Stomach (tissue), 4 donors: ENCODE measurements around the gene LTB4R2.

Experiments used
- EP300 ChIP-seq: sonication (generic); formaldehyde crosslinking; IDR thresholded peaks from one replicate; pipeline ENCODE4 v1.6.1; 2017; ENCODE audit warnings: antibody characterized with exemption
- POLR2A ChIP-seq, 4 donors: fragments of 450-650 bp; IDR thresholded peaks; one replicate each; pipeline ENCODE4 v1.6.1; 2016; ENCODE audit warnings: antibody characterized with exemption in 4 of 4, control low read depth in 2 of 4, mild to moderate bottlenecking in 1 of 4, moderate library complexity in 1 of 4
- POLR2AphosphoS5 ChIP-seq, 3 donors: sonication (generic); formaldehyde crosslinking; IDR thresholded peaks; one replicate each; pipeline ENCODE4 v1.6.1; 2016; ENCODE audit warnings: antibody characterized with exemption in 3 of 3
- TF ChIP-seq, protein P1 (sequence below), 7 experiments: fragments of 450-650 bp in 4 of 7; fragments of 200-600 bp in 3 of 7; sonication (generic) in 3 of 7; IDR thresholded peaks; one replicate each; pipeline ENCODE4 v1.5.1; 2016 to 2019; ENCODE audit warnings: antibody characterized with exemption in 7 of 7, control low read depth in 2 of 7, mild to moderate bottlenecking in 1 of 7

DNA sequence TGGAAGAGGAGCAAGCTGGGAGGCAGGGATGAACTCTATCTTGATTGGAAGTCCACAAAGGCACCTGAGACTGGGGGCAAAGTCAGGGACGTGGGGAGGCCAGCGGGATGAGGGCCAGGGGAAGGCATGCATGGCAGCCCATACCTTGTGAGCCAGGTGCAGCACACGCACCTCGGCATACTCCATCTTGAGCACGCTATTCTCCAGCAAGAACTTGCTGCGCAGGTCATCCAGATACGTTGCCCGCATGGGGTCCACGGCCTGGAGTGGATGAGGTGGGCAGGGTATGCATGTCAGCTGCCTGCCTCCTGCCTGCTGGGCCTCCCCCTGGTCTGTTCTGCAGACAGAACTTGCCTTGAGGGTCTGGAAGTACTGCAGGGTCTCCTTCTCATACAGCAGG lies 42.4 kb upstream of the LTB4R2 start:
- TF ChIP-seq, protein P1, sequence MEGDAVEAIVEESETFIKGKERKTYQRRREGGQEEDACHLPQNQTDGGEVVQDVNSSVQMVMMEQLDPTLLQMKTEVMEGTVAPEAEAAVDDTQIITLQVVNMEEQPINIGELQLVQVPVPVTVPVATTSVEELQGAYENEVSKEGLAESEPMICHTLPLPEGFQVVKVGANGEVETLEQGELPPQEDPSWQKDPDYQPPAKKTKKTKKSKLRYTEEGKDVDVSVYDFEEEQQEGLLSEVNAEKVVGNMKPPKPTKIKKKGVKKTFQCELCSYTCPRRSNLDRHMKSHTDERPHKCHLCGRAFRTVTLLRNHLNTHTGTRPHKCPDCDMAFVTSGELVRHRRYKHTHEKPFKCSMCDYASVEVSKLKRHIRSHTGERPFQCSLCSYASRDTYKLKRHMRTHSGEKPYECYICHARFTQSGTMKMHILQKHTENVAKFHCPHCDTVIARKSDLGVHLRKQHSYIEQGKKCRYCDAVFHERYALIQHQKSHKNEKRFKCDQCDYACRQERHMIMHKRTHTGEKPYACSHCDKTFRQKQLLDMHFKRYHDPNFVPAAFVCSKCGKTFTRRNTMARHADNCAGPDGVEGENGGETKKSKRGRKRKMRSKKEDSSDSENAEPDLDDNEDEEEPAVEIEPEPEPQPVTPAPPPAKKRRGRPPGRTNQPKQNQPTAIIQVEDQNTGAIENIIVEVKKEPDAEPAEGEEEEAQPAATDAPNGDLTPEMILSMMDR (IDR thresholded peaks at IDR 0.05), result no peak
- TF ChIP-seq POLR2A (IDR thresholded peaks at IDR 0.05) (no peak), POLR2AphosphoS5 (IDR thresholded peaks at IDR 0.05) (no peak), EP300 (no peak)
